Globus pallidus (tissue), 1 donor: ENCODE data around the gene SUSD3.

Experiments
- DNase-seq: peaks from one replicate; pipeline ENCODE4 v3.0.0-alpha.2; 2015; ENCODE audit warnings: low spot score

The SUSD3 gene

GRCh38 chr9:93052791-93053540 is 5.5 kb upstream of the SUSD3 start:
- DNase-seq = no peak

DNA sequence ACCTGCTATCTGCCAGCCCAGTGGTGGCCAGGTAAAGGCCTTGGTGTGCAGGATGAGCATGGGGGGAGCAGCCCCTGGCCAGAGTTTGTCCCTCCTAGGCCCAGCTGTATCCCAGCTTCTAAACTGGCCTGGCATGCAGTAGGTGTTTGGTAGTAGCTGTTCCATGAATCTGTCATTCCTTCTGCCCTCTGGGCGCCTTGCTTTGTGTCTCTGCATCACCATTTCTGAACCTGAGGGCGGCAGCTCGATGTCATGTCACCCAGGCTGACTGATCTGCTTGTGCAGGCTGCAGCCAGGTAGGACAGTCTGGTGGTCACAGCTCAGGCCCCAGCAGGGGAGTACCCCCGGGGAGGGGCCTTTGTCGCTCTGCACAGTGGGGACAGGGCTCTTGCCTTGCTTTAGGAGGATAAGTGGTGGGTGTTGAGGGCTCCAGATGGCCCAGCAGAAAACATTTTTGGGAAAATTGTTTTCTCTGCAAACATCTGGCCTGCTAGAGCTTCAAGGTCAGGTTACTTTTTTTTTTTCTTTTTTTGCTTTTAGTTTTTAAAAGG is 4.6 kb upstream of the SUSD3 start:
- DNase-seq = no peak

DNA sequence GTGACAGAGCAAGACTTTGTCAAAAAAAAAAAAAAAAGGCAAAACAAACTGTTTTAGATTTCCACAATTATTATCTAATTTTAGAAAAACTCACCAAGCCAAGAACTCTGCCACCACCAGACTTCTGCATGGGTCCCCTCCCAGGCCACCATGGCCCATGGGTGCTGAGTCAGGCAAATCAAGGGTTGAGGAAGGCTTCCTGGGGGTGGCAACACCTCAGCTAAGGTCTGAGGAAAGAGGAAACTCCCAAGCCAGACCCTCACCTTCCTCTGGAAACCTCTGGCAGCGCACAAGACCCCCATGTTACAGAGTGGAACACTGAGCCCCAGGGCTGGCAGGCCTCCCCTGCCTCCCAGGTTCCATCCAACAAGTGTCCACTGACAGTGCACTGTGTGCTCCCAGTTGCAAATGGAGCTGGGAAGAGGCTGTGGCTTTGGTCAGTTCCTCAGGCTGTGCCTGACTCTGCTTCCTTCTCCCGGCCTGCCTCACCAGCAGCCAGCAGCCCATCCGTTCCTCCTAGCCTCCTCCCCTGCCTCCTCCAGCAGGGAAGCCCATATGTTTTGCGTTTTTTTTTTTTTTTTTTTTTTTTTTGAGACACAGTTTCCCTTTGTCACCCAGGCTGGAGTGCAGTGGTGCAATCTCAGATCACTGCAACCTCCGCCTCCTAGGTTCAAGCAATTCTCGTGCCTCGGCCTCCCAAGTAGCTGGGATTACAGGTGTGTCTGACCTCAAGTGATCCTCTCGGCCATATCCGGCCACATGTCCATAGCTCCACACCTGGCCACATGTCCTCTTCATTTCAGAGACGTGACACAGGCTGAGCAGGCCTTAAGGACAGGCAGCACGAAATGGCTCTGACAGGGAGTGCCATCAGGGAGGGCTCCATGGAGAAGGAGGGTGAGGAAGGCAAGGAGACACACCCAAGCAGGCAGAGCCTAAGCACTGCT is 3.5 kb upstream of the SUSD3 start:
- no peak for DNase-seq

GRCh38 chr9:93057042-93057702 is 1.3 kb upstream of the SUSD3 start:
- no peak for DNase-seq

DNA sequence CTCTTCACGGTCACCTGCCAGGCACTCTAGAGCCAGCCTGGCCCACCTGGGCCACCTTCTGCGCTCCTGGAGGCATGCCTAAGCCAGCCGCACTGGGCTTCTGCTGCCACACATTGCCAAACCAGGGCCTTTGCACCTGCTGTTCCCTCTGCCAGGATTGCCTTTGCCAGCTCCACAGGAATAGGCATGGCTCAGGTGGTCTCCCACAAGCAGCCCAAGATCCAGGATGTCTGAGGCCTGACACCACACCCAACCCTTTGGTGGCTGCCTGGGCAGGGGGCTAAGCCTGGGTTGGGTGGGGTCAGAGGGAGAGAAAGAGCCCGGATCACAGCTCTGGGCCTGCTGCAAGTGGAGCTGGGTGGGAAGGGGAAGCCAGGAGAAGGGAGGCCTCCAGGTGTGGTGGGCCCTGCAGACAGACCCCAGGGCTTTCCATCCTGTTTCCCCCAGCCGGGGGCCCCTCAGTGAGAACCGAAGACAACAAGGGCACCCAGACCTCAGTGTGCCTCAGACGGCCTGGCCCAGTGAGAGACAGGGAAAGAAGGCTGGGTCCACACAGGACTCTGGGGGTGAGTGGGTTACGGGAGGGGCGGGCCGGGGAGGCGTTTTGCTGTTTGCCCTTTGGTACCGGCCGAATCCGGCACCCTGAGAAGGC is 672 bp upstream of the SUSD3 start:
- no peak for DNase-seq

GRCh38 chr9:93059011-93059714 is 662 bp downstream of the SUSD3 start:
- no peak for DNase-seq

GRCh38 chr9:93059715-93060578 is 1.4 kb downstream of the SUSD3 start:
- DNase-seq = no peak

- no peak for DNase-seq
Measured at GRCh38 chr9:93060746-93061259, 2.3 kb downstream of the SUSD3 start.

DNA sequence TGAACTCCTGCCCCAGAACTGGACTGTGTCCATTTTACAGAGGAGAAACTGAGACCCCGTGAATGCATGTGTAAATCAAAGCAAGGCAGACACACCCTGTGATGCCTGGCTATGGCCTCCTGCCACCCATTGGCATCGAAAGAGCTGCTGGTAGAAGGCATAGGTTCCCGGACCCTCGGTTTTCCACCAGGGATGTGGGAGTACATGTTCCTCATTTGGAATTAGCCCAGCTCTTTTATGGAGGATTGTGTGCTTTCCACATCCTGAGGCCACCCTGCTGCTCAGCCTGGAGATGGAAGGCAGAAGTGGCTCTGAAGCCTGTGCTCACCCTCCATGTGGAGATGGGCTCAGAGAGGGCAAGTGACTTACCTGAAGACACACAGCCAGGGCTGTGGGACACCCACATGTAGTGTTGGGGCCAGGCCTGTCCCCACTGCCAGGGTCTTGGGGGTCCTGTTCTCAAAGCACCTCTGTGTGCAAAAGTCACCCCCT is 2.8 kb downstream of the SUSD3 start:
- no peak for DNase-seq

DNA sequence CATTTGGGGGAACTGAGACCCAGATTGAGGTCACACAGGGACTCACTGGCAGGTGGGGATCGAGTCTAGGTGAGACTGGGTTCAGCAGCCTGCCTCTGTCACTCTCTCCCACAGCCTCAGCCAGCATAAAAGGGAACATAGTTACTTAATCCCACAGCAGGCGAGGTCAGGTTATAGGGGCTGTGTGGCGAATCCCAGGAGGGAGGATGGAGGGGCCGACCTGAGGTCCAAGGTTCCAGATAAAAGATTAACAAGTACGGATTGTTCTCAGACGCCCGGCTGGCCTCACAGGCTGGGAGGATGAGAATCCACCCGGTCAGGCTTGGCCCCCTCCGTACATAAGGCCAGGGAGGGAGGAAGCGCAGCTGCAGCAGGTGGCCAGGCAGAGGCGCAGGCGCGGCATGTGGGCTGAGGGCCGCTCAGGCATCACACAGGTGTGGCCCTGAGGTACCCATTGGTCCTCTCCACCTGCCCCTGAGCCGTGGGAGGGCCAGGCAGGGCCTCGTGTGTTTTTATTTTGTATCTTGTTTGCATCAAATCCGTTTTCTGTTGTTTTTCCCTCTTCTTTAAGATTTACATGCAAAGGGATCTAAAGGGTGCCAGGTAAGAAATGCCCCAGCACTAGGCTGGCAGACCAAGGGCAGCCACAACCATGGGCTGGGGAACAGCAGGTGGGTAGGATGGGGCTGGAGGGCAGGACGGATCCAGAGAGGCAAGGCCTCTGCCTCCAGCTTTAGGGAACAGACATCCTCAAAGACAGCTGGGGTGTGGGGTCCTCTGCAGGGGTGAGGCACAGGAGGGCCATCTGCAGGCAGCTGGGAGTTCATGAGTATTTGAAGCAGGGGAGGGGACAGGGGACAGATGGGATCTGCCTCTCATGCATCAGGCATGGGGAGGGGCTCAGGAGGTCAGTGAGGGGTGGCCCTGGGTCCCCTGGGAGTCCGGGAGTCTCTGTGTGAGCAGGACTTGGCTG is 3.6 kb downstream of the SUSD3 start:
- no peak for DNase-seq

- no peak for DNase-seq
Measured at GRCh38 chr9:93064392-93065134, 6.1 kb downstream of the SUSD3 start.

DNA sequence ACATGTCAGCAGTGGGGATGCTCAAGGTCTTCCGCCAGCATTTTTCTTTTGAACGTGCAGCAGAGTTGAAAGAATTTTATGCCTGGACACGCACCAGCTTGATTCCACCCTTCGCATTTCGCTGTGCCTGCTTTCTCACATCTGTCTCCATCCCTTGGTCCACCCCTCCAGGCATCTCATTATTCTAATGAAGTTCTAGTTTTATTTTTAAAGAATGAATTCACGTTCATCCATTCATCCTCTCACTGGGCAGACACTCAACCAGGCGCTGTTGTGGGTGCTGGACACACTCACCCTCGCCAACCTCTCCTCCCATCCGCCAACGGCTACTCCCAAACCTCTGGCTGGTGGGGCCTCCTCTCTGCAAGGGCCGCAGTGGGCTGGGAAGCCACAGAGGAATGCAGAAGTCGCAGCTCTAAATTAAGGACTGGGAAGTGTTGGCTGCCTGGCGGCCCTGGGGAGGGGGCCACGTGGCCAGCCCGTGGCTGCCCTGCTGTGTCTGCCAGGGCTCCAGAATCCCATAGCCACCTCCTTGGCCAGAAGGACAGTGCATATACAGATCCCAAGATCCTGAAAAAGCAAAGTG is 6.7 kb downstream of the SUSD3 start:
- peak; percentile 55 for DNase-seq

- no peak for DNase-seq
Measured at GRCh38 chr9:93066978-93067603, 8.6 kb downstream of the SUSD3 start.

- no peak for DNase-seq
Measured at GRCh38 chr9:93068956-93069355, 10.5 kb downstream of the SUSD3 start.

DNA sequence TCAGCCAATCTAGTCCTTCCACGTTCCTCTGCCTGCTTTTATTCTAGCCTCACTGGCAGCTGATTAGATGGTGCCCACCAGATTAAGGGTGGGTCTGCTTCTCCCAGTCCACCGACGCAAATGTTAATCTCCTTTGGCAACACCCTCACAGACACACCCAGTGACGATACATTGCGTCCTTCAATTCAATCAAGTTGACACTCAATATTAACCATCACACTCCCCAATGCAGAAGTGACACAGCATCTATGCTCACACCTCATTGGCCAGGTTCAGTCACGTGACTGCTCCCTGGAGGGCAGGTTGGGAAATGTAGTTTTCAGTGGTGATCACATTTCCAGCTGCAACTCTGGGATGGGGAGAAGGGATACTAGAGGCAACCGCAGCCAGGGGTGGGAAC is 13.0 kb downstream of the SUSD3 start:
- no peak for DNase-seq

DNA sequence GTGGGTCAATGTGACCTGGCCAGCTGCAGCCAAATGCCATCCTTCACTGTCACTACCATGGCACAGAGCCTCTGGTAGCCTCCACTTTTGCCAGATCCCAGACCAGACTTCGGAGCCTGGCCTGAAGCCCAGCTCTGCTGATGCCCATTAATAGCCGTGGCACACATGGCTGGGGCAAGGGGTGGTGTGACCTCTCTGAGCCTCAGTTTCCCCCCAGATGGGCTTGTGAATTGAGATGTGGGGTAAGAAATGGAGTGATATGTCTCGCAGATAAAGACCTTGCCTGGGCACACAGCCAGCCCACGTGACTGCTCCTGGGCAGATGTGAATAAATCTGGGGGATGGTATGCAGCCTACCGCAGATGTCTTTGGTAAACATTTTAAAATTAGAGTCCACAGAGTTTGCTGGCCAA is 13.9 kb downstream of the SUSD3 start:
- no peak for DNase-seq
